ENCODE results near the gene CYP3A4. TPM values are rescaled to one million over a fixed set of nuclear protein-coding genes. Genes with fewer than 3 reads are reported as not detected.

Gene CYP3A4
- total and polyA plus RNA-seq, 9 of the 15 experiments (the other 6 are each of a cell fraction or from before 2014, with no cell fraction given), result 0.07 to 0.08 TPM; not detected in 7

- TF ChIP-seq ZNF277 (CRISPR knock-in tag; IDR thresholded peaks at IDR 0.05; ENCODE audit: borderline replicate concordance) (no peak), DDX20 (tag; IDR thresholded peaks at IDR 0.05; ENCODE audit: low read depth) (0 out of 2 replicates have a peak, but pooled peaks have one; percentile 21), OTX1 (CRISPR knock-in tag; IDR thresholded peaks at IDR 0.05) (no peak), SRSF3 (IDR thresholded peaks at IDR 0.05; ENCODE audit: insufficient read depth, low read length) (no peak), SNAPC5 (CRISPR knock-in tag; IDR thresholded peaks at IDR 0.05) (no peak), NFXL1 (CRISPR knock-in tag; IDR thresholded peaks at IDR 0.05) (no peak), ARHGAP35 (IDR thresholded peaks at IDR 0.05; ENCODE audit: partially characterized antibody) (no peak), ZNF12 (CRISPR knock-in tag; IDR thresholded peaks at IDR 0.05) (no peak), ZFP30 (CRISPR knock-in tag; IDR thresholded peaks at IDR 0.05; ENCODE audit: borderline replicate concordance) (no peak), ELF4 (CRISPR knock-in tag; IDR thresholded peaks at IDR 0.05) (peak; percentile 63; the same call in 1 of the 2 replicates), SAP30 (IDR thresholded peaks at IDR 0.05; ENCODE audit: borderline replicate concordance, insufficient read depth, low read depth, low read length, poor library complexity, severe bottlenecking) (no peak), TRIM24 (IDR thresholded peaks at IDR 0.05) (peak; percentile 96), MED1 (CRISPR knock-in tag; IDR thresholded peaks at IDR 0.05; ENCODE audit: borderline replicate concordance) (no peak), EP400 (IDR thresholded peaks at IDR 0.05) (peak; percentile 91), HMGXB4 (CRISPR knock-in tag; IDR thresholded peaks at IDR 0.05) (no peak), PHF8 (IDR thresholded peaks at IDR 0.05; ENCODE audit: borderline replicate concordance, low read length) (no peak; the same call in 1 of the 2 replicates), TCF3 (CRISPR knock-in tag; IDR thresholded peaks at IDR 0.05) (peak; percentile 98), HNRNPK (IDR thresholded peaks at IDR 0.05; ENCODE audit: low read depth, low read length, poor library complexity, severe bottlenecking) (no peak), AFF1 (IDR thresholded peaks at IDR 0.05; ENCODE audit: low read depth in 1 of 2, partially characterized antibody in 2 of 2) (peak; percentile 72 to 82), STAT5B (CRISPR knock-in tag; IDR thresholded peaks at IDR 0.05) (no peak), RBM25 (IDR thresholded peaks at IDR 0.05; ENCODE audit: low read depth, low read length, severe bottlenecking) (peak; percentile 41), CEBPB (tag; IDR thresholded peaks at IDR 0.05) (peak; percentile 95)
These were observed 49.4 kb upstream of the CYP3A4 start (continued) for GRCh38 chr7:99833289-99833877.

Measured in K562 (cell line).